ENCODE data around the gene CORO7.

Gene CORO7

DNA sequence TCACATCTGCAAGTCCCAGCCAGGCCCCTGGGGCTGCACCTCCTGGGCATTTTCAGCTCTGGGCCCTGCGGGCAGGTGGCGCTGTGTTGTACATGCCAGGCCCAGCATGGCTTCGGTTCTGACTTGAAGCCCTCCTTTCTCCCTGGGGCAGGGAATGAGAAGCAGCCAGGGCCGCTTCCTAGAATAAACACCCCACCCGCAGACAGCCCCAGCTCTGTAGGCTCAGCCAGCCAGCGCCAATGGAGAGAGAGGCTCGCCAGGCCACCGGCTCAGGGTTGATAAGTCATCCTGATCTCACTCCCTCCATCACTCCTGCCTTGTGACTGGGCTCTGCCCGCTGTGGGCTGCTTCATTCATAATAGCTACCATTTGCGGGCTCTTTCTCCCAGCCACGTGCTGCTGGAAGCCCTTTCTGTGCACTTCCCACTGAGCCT lies 106.5 kb downstream of the CORO7 start:
- Histone ChIP-seq H3K79me1 (ENCODE audit: low read depth, low read length) (no peaks in the 10 kb centered on the region), H2BK12ac (ENCODE audit: low read length) (no peak overlapping the region), H4K8ac (ENCODE audit: low read depth, low read length) (no peak overlapping the region), H3K9me3 (replicated peaks in 1 of 2; ENCODE audit: control insufficient read depth in 2 of 2, insufficient read depth in 1 of 2, low read depth in 1 of 2, low read length in 2 of 2) (peaks cover 0 to 2% of the 10 kb centered on the region in 2 donors), H4K91ac (ENCODE audit: low read depth, low read length, poor library complexity) (no peak overlapping the region), H3K18ac (ENCODE audit: low read length) (peak overlapping the region; percentile 24), H2AFZ (ENCODE audit: low read length) (peak overlapping the region; percentile 31), H3K4ac (ENCODE audit: low read length) (no peak overlapping the region), H3K14ac (ENCODE audit: low read length) (no peak overlapping the region), H3K4me2 (ENCODE audit: insufficient read depth, low read length, poor library complexity, severe bottlenecking) (no peak overlapping the region), H3K36me3 (replicated peaks in 1 of 2; ENCODE audit: control insufficient read depth in 2 of 2, insufficient read depth in 2 of 2, low read length in 2 of 2) (no peaks in the 10 kb centered on the region), H3K27ac (replicated peaks; ENCODE audit: low read length) (no peak overlapping the region), H3K27me3 (ENCODE audit: control insufficient read depth in 3 of 3, insufficient read depth in 3 of 3, low read depth in 1 of 3, low read length in 3 of 3) (peaks cover 0 to 16% (median 0%) of the 10 kb centered on the region in 3 experiments), H3K4me3 (ENCODE audit: low read length in 2 of 2) (no peak overlapping the region), H2AK5ac (ENCODE audit: low read depth, low read length) (no peak overlapping the region), H2BK5ac (ENCODE audit: low read length) (no peak overlapping the region), H2BK120ac (ENCODE audit: low read depth, low read length) (no peak overlapping the region), H3K23ac (ENCODE audit: low read depth, low read length, poor library complexity) (no peak overlapping the region), H3K4me1 (ENCODE audit: control insufficient read depth in 2 of 2, insufficient read depth in 1 of 2, low read depth in 1 of 2, low read length in 2 of 2) (peaks cover 16 to 17% of the 10 kb centered on the region in 2 donors), H2BK15ac (ENCODE audit: low read length) (peak overlapping the region; percentile 54), H3K9ac (ENCODE audit: low read depth, low read length, poor library complexity) (no peak overlapping the region)
- WGBS, 2 donors (ENCODE audit: extremely low coverage in 2 of 2, insufficient read length in 2 of 2, insufficient replicate concordance in 1 of 2): no CpG with 5 or more reads among the region's 11 CpGs
- DNase-seq (ENCODE audit: low spot score): no peak

DNA sequence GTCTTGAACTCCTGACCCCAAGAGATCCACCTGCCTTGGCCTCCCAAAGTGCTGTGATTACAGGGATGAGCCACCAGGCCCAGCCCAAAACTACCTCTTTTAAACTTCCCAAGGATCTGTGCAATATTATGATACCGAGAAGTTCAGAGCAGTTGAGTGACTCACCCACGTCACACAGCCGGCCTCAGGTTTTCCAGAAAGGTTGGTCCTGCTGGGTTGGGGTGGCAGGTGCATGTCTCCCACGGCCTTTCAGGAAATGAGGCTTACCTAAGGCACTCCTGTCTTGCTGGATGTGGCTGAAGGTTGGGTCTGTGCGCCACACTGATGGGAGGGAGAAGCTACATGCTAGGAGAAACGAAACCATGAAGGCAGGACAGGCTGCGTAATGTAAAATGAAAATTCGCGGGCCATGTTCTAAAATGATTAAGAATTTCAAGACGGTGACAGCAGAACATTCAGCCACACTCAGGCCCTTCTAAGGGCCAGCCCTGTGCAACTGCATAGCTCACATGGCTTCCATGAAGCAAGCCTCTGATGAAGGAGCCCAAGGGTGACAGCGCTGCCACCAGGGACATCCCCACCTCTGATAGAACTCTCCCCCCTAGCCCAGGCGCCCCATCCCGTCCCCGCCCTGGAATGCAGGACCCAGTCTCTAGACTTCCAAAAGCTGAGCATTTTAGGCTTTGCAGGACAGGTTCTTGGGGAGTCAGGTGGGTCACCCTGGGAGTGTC lies 107.1 kb downstream of the CORO7 start:
- Histone ChIP-seq H2BK120ac (ENCODE audit: low read depth, low read length) (peak overlapping the region; percentile 36), H3K79me1 (ENCODE audit: low read depth, low read length) (no peaks in the 10 kb centered on the region), H3K4me1 (ENCODE audit: control insufficient read depth in 2 of 2, insufficient read depth in 1 of 2, low read depth in 1 of 2, low read length in 2 of 2) (peaks cover 12 to 18% of the 10 kb centered on the region in 2 donors), H3K4me2 (ENCODE audit: insufficient read depth, low read length, poor library complexity, severe bottlenecking) (no peak overlapping the region), H3K27ac (replicated peaks; ENCODE audit: low read length) (no peak overlapping the region), H2AFZ (ENCODE audit: low read length) (peak overlapping the region; percentile 31), H3K9ac (ENCODE audit: low read depth, low read length, poor library complexity) (peak overlapping the region; percentile 12), H3K36me3 (replicated peaks in 1 of 2; ENCODE audit: control insufficient read depth in 2 of 2, insufficient read depth in 2 of 2, low read length in 2 of 2) (no peaks in the 10 kb centered on the region), H3K9me3 (replicated peaks in 1 of 2; ENCODE audit: control insufficient read depth in 2 of 2, insufficient read depth in 1 of 2, low read depth in 1 of 2, low read length in 2 of 2) (peaks cover 0 to 2% of the 10 kb centered on the region in 2 donors), H3K4me3 (ENCODE audit: low read length in 2 of 2) (no peak overlapping the region), H2BK12ac (ENCODE audit: low read length) (peak overlapping the region; percentile 89), H3K4ac (ENCODE audit: low read length) (peak overlapping the region; percentile 81), H2BK5ac (ENCODE audit: low read length) (no peak overlapping the region), H3K23ac (ENCODE audit: low read depth, low read length, poor library complexity) (no peak overlapping the region), H4K91ac (ENCODE audit: low read depth, low read length, poor library complexity) (no peak overlapping the region), H3K18ac (ENCODE audit: low read length) (peak overlapping the region; percentile 83), H2AK5ac (ENCODE audit: low read depth, low read length) (peak overlapping the region; percentile 50), H4K8ac (ENCODE audit: low read depth, low read length) (no peak overlapping the region), H2BK15ac (ENCODE audit: low read length) (peak overlapping the region; percentile 54), H3K14ac (ENCODE audit: low read length) (no peak overlapping the region), H3K27me3 (ENCODE audit: control insufficient read depth in 3 of 3, insufficient read depth in 3 of 3, low read depth in 1 of 3, low read length in 3 of 3) (peaks cover 0 to 11% (median 0%) of the 10 kb centered on the region in 3 experiments)
- WGBS, 2 donors (ENCODE audit: extremely low coverage in 2 of 2, insufficient read length in 2 of 2, insufficient replicate concordance in 1 of 2): no CpG with 5 or more reads among the region's 14 CpGs
- DNase-seq (ENCODE audit: low spot score): no peak

DNA sequence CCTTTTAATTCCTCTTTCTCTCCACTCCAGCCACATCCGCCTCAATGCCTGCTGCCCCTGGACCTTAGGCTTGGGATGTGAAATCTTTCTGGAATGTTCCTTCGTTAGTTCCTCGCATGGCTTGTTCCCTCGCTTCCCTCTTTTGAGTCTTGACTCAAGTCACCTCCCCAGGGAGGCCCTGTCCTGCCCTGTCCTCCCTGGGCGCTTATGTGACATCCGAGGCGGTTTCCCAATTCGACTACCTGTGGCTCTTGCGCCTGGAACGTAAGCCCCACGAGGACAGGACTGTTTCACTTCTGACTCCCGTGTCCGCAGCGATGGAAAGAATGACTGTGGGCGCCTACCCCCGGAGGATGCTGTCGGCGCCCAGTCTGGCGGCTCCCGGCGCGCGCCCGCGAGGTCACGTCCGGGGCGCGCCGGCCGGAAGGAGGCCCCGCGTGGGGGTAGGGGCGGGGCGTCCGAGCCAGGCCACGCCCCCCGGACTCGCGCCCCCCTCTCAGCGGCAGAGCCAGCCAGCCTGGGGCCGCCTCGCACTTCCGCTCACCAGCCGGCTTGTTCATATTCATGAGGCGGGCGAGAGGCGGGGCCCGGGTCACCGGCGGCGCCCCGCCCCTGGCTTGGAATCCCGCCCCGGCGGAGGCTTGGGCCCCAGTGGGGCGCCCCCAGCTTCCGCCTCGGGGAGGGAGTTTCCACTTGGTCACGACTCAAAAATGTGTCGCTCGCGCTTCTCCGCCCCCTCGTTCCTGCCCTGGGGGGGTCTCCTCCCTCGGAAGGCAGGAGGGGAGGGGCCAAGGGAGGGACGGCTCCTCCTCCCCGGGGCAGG lies 109.0 kb downstream of the CORO7 start:
- WGBS, 2 donors (ENCODE audit: extremely low coverage in 2 of 2, insufficient read length in 2 of 2, insufficient replicate concordance in 1 of 2): no CpG with 5 or more reads among the region's 68 CpGs
- H3K4me1 ChIP-seq (ENCODE audit: control insufficient read depth in 2 of 2, insufficient read depth in 1 of 2, low read depth in 1 of 2, low read length in 2 of 2): peaks cover 14 to 24% of the 10 kb centered on the region in 2 donors
- no peak overlapping the region for H3K4ac ChIP-seq (ENCODE audit: low read length)
- peak overlapping the region; percentile 75 for H3K9ac ChIP-seq (ENCODE audit: low read depth, low read length, poor library complexity)
- no peak overlapping the region for H2AK5ac ChIP-seq (ENCODE audit: low read depth, low read length)
- H2BK5ac ChIP-seq (ENCODE audit: low read length): no peak overlapping the region
- H2BK15ac ChIP-seq (ENCODE audit: low read length): no peak overlapping the region
- no peaks in the 10 kb centered on the region for H3K79me1 ChIP-seq (ENCODE audit: low read depth, low read length)
- H2BK12ac ChIP-seq (ENCODE audit: low read length): peak overlapping the region; percentile 59
- H3K4me2 ChIP-seq (ENCODE audit: insufficient read depth, low read length, poor library complexity, severe bottlenecking): peak overlapping the region; percentile 38
- H3K27ac ChIP-seq (replicated peaks; ENCODE audit: low read length): peak overlapping the region; percentile 74
- peak overlapping the region; percentile 45 to 86 for H3K4me3 ChIP-seq (ENCODE audit: low read length in 2 of 2)
- peak overlapping the region; percentile 67 for H3K23ac ChIP-seq (ENCODE audit: low read depth, low read length, poor library complexity)
- peak overlapping the region; percentile 50 for H2BK120ac ChIP-seq (ENCODE audit: low read depth, low read length)
- no peak overlapping the region for H4K8ac ChIP-seq (ENCODE audit: low read depth, low read length)
- peak; percentile 91 for DNase-seq (ENCODE audit: low spot score)
- H3K18ac ChIP-seq (ENCODE audit: low read length): peak overlapping the region; percentile 92
- no peak overlapping the region for H3K14ac ChIP-seq (ENCODE audit: low read length)
- peak overlapping the region; percentile 61 for H2AFZ ChIP-seq (ENCODE audit: low read length)
- H3K9me3 ChIP-seq (replicated peaks in 1 of 2; ENCODE audit: control insufficient read depth in 2 of 2, insufficient read depth in 1 of 2, low read depth in 1 of 2, low read length in 2 of 2): no peaks in the 10 kb centered on the region
- H3K27me3 ChIP-seq (ENCODE audit: control insufficient read depth in 3 of 3, insufficient read depth in 3 of 3, low read depth in 1 of 3, low read length in 3 of 3): no peaks in the 10 kb centered on the region
- no peak overlapping the region for H4K91ac ChIP-seq (ENCODE audit: low read depth, low read length, poor library complexity)
- no peaks in the 10 kb centered on the region for H3K36me3 ChIP-seq (replicated peaks in 1 of 2; ENCODE audit: control insufficient read depth in 2 of 2, insufficient read depth in 2 of 2, low read length in 2 of 2)
